Limb (tissue), 2 donors: ENCODE measurements around the gene SELPLG.
"Not testable (repeated sequence)": the region's sequence is repeated elsewhere in the genome, so short reads cannot be mapped to it uniquely, and the experiment has no call there.

Experiments
- DNase-seq, 2 donors: peaks; one replicate each; pipeline ENCODE4 v3.0.0-alpha.2; 2016; ENCODE audit errors: extremely low spot score in 2 of 2

Gene SELPLG

DNA sequence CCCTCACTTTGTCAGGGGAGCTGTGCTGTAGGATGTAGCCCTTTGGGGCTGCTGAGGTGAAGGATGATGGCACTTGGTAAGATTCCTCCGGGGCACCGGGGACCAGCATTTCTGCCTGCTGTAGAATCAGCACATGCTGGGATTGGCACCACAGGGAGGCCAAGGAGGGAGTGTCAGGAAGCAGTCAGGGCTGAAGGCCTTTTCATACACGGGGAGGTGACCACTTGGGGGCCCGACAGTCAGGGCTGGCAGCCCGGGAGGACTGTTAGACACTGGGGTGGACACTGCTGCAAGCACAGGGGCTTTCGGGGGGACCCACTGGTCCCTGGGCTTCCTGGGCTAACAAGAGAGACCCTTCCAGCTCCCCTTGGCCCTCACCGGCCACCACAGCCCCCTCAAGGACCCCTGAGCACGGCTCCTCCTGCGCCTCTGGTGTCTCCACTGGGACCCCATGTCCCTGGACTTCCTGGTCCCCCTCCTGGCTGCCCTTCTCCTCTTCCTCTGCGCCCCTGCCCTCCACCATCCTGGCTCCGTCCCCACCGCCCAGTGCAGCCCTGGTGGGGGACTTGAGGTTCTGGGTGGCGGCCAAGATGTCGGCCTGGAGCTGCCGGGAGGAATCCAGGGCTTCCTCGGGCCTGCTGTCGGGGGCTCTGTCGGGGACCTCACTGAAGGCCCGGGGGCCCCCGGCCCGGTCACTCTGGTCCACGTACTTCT lies 42.3 kb downstream of the SELPLG start:
- DNase-seq: no peak

DNA sequence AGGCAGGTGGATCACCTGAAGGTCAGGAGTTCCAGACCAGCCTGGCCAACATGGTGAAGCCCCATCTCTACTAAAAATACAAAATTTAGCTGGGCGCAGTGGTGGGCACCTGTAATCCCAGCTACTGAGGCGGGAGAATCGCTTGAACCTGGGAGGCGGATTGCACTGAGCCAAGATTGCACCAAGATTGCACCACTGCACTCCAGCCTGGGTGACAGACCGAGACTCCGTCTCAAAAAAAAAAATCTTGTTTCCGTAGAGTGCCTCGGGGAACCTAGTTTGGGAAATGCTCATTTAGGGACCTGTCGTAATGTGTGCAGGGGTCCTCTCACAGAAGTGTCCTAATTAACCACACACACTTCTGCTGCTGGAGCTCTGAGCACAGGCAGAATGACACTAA lies 43.2 kb downstream of the SELPLG start:
- DNase-seq: not testable (repeated sequence)

DNA sequence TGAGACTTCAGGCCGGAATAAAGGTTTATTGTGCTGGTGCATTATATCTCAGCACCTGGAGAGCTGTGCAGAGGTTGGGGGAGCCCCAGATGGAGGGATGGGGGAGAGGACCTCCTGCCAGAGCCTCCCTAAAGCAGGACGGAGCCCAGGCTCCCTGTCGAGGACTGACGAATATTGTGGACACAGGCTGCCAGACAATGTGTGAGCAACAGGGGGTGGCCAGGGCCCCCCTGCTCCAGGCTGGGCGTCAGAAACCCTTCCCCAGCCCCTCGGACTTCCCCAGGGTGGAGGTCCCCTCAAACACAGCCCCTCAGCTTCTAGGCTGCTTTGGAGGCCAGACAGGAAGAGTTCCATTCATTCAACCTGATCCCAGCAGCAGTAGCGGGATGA lies 43.9 kb downstream of the SELPLG start:
- DNase-seq: no peak

DNA sequence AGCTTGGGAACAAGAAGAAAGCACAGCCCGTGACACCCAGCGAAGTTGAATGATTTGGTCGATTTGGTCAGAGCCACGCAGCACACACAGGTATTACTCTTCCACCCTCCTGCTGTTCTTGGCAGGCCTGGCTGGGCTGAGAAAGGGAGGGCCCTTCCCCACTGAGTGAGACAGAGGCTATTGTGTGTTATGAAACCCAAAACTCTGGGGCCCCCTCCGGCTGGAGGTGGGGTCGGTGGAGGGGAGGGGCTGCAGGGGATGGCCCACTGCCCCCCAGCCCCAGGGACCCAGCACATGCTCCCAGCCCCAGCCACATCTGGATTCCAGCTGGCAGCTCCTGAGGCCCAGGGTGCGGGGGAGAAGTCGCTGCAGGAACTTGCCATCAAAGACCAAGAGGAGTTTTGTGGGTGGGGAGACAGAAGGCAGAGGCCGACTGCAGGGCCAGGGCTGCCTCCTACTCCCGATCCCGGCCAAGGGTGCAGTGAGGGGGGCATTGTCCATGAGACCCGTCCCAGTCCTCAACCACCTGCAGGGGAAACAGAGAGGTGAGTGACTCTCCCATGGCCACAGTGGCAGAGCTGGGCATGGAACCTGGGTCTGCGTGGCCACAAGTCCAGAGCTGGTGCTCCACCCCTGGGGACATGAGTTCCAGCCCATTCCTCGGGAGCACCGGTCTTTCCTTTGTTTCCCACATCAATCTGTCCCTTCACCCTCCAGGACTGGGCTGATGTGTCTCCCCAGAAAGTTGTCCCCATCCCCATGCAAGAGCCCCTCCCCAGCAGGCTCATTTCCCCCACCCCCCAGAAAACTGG lies 44.5 kb downstream of the SELPLG start:
- DNase-seq: peak; percentile 49 to 81

DNA sequence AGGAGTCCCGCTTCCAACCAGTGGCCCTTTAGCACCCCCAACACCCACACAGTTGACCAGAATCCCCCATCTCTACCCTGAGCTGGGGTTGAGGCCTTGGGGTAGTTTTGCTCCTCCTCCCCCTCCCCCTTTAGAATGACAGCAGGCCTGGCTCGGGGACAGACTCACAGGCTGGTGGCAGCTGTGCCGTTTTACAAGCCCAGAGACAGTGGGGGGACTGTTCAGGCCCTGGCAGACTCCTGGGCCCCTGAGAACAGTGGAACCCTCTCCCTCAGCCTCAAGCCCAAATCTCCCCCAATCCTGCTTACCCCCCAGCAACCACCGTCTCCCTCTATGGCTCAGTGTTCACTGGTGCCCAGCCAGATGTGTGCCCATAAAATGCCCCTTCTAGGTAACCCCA lies 45.9 kb downstream of the SELPLG start:
- DNase-seq: no peak

DNA sequence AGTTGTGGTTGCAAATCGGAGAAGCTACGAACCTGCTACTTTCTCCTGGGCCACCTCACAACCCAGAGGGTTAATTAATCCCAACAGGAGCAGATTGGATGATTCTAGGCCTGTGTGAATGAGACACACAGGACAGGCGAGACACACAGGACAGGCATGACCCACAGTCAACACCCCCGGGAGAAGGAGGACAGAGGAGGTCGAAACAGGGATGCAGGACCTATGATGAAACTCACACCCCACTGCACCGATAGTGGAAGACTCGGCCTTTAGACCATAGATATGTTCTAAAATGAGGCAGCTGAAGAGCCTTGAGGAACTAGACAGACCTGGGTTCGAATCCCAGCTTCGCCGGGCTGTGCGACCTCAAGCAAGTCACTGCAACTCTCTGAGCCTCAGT lies 47.4 kb downstream of the SELPLG start:
- DNase-seq: no peak

DNA sequence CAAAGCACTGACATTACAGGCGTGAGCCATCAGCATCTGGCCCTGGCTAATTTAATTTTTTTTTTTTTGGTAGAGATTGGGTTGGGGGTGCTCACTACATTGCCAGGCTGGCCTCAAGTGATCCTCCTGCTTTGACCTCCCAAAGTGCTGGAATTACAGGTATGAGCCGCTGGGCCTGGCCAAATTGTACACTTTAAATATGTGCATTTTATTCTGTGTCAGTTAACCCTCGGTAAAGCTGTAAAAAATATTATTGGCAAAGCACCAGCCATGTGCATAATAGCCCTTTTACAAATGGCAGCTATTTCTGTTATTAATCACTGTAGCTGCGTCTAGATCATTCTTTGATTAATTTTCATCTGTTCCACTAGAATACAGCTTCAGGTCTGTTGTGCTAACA lies 47.8 kb downstream of the SELPLG start:
- no peak for DNase-seq

DNA sequence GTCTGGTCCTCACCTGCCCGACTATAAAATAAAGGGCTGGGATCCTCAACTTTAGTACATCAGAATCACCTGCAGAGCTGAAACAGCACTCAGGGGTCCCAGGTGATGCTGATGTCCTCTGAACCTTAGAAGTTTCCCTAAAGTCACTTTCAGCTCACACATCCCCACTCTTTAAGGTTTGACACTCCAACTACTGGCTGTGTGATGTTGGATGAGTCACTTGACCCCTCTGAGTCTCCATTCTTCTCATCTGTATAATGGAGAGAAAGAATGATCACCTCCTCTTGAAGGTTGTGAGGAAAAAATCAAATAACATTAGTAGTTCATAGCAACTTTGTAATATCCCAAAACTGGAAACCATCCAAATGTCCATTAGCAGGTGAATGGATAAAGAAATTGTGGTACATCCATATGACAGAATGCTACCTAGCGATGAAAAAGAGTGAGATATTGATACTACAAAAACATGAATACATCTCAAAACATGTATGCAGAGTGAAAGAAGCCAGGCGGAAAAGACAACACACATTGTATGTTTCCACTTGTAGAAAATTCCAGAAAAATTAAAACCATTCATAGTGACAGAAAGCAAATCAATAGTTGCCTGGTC lies 49.1 kb downstream of the SELPLG start:
- no peak for DNase-seq

DNA sequence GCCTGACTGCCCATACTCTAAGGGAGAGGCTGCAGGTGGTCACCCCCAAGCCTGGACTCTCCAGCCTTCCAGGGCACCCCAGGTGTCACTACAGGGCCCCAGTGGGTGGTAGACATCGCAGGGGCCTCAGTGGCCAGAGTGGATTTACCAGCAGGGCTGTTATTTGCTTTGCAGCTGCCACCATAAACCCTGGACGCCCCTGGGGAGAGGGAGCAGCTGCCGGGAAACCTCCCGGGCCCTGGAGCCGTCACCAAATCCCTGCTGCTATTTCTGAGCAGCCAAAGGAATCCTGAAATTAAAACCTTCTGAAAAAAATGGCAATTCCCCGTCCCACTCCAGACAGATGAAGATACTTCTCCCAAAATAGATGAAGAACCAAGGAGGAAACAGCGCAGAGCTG lies 49.7 kb downstream of the SELPLG start:
- peak in 1 of 2 donors; percentile 74 for DNase-seq

DNA sequence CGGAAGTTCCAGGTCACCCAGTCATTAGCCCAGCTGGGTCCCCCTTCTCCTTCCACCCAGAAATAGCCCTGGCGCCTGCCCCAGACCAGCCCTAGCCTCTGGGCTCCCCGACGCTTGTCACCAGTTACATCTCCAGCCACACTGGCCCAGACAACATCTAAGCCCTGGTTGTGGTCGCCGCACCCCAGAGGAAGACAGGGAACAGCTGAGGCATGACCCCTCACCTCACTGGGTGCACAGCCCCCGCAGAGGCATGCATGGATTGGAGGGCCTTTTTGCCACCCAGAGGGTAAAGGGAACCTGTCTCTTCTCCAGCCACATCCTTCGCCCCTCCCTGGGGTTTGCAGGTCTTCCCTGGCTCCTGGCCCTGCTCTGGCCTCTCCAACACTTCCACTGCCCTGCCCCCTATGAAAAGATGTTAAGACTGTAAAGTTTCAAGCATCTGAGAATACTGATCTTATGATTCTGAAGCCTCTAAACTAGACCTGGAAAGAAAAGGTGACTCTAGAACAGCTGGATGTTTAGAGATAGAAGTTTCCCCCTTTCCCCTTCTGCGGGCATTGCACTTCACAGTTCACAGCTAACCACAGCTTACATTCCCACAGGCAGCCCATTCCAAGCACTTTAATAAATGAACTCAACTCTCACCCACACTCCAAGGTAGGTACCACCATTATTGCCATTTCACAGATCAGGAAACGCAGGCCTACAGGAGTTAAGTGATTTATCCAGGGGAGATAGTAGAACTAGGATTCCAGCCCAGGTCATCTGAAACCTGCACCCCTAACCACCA lies 50.5 kb downstream of the SELPLG start:
- DNase-seq: no peak

DNA sequence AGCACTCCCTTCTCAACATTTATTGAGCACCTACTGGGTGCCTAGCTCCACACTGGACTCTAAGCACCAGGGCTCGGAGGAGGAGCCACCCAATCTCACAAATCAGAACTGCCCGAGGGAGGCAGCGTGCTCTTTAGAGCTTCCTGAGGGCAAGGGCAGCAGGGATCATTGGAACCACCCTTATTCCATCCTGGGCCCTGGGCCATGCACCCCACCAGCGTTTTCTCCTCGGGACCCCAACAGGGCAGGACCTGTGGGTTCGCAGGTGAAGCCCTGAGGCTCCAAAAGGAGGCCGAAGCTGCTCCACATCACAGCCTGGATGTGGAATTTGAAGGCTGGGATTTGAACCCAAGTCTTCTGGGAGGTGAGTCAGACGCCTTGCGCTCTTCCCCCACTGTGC lies 51.2 kb downstream of the SELPLG start:
- no peak for DNase-seq

DNA sequence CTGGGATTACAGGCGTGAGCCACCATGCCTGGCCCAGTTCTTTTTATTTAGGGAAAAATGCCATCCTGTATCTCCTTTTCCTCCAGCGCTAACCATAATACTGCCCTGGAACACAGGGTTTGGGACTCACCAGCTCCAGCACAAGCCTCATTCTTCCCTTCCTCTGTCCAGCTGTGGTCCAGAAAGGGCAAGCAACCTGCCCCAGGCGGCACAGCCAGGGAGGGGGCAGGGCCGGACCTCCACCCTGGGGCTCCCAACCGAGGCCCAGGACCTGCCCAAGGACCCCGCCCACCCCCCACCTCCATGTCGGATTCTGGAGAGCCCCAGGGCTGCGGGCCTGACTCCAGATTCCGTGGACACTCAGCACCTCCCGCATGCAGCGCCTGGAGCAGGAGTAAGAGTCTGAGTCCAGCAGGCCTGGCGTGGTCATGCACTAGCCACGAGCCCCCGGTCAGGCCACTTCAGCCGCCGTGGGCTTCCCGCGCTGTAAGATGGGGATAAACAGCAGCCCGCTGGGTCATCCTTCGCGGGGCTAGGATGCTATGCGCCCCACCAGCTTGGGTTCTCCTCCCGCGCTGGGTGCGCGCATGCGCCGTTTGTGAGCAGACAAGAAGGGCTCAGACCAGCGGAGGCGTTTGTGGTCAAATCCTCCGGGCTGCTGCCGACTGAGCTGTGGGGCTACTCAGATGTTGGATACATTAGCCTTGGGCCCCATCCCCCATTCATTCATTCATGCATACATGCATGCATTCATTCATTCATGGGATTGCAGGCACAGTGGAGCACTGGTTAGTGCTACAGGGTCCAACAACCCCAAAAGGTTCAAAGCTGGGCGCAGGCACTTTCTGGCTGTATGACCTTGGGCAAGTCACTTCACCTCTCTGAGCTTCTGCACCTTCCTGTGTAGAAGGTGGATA lies 52.1 kb downstream of the SELPLG start:
- no peak for DNase-seq

DNA sequence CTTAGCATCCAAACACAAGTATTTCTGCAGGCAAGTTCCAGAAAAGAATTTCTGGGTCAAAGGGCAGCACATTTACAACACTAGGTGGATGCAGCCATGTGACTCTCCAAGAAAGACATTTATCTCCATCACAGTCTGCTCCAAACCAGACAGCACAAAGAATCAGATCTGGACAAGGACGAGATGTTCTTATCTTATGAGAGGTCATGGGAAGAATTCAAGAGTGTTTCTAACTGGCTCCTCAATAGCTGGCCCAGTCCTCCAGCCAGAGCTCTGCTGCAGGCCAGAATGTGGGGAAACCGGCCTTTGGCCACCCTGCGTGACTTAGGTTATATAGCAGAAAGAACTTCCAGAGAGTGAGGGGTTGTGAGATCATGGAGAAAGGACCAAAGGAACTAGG lies 53.2 kb downstream of the SELPLG start:
- DNase-seq: no peak

DNA sequence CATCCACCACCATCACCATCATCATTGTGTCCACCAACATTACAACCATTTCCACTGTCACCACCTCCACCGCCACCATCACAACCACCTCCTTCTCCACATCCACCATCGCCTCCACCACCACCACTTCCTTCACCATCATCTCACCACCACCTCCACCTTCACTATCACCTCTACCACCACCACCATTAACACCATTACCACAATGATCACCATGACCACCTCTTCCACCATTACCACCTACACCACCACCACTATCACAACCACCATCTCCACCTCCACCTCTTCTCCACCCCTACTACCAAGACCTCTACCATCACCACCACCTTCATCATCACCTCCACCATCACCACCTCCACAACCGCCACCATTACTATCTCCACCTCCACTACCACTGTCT lies 54.9 kb downstream of the SELPLG start:
- DNase-seq: no peak

DNA sequence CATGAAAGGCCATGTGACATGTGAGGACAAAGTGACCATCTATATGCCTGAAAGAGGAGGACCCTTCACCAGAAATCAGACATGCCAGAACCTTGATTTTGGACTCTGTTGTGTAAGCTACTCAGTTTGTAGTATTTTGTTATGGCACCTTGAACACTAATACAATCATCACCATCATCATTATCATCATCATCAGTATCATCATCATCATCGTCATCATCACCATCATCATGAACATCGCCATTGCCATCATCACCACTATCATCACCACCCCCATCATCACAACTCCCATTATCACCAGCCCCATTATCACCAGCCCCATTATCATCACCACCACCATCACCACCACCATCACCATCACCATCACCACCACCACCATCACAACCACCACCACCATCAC lies 55.4 kb downstream of the SELPLG start:
- no peak for DNase-seq

DNA sequence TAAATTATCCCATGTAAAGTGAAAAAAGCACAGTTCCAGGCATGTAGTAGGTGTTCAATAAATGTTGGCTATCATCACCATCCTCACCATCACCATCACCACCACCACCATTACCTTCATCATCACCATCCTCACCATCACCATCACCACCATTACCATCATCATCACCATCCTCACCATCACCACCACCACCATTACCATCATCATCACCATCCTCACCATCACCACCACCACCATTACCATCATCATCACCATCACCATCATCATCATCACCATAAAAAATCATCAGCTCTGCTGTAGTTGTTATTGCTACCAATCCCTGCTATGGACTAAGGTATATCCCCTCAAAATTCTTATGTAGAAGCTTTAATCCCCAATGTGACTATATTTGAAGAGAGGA lies 56.2 kb downstream of the SELPLG start:
- DNase-seq: no peak

DNA sequence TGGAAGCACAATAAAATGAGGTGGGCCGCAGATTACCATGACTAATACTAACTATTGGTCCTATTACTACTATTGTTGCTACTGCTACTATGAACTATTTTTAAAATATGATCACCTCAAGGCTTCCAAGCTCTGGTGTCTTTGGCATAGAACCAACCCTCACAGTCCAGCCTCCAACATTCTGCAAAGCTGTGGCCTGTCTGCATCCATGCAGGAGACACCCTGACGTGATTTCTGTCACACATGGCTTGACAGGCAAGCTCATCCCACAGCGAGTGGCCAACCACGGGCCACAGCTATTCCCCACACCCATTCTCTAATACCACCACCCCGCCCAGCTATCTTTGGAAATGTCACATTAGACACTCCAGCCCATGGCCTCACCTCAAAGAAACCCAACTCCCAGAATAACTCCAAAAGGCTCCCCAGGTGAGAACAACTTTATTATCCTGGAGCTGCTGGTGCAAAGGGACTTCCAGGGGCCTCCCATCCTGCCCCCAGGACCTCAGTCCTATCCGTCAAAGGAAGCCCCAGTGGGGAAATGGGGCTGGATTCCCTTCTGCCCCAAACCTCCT lies 56.9 kb downstream of the SELPLG start:
- peak in 1 of 2 donors; percentile 29 for DNase-seq

DNA sequence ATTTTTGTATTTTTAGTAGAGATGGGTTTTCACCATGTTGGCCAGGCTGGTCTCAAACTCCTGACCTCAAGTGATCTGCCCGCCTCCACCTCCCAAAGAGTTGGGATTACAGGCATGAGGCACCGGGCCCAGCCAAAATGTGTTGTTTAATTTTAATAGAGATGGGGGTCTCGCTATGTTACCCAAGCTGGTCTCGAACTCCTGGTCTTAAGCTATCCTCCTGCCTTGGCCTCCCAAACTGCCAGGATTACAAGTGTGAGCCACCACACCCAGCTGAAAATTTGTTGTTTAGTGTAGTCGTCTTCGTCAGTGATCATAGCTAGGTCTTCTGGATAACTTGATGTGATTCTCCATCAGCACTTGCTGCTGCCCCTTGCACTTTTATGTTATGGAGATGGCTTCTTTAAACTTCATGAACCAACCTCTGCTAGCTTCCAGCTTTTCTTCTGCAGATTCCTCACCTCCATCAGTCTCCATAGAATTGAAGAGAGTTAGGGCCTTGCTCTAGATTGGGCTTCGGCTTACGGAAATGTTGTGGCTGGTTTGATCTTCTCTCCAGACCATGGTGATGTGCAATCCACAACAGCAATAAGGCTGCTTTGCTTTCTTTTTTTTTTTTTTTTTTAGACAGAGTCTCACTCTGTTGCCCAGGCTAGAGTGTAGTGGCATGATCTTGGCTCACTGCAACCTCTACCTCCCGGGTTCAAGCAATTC lies 58.3 kb downstream of the SELPLG start:
- DNase-seq: peak in 1 of 2 donors; percentile 2

DNA sequence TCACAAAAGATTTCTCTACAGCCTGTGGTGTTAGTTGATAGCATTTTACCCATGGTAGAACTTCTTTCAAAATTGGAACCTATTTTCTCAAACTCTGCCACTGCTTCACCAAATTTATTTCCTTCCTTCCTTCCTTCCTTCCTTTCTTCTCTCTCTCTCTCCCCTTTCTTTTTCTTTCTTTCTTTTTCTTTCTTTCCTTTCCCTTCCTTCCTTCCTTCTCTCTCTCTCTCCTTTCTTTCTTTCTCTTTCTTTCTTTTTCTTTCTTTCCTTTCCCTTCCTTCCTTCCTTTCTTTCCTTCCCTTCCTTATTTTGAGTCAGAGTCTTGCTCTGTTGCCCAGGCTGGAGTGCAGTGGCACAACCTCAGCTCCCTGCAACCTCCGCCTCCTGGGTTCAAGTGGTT lies 59.4 kb downstream of the SELPLG start:
- not testable (repeated sequence) for DNase-seq

DNA sequence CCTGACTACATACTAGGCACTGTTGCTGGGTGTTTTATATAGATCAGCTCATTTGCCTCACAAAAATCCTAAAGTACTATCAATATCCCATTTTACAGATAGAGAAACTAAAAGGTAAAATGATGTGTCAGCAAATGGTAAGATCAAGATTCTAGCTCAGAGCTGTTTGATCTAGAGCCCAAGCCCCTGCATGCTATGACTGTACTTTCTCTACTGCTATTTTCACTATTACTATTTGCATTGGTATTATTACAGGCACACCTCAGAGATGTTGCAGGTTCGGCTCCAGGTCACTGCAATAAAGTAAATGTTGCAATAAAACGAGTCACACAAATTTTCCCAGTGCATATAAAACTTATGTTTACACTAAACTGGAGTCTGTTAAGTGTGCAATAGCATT lies 60.4 kb downstream of the SELPLG start:
- DNase-seq: no peak
